Ramos (cell line): ENCODE measurements around the gene KATNIP.

ENCODE experiments used
- in situ Hi-C: fragments of 300-500 bp; cut with MboI; formaldehyde crosslinking; loops from one replicate; pipeline ENCODE4 v1.14.3; 2022; ENCODE audit warnings: low sequenced_read_pairs; ENCODE audit not compliant: unreplicated experiment

KATNIP gene

DNA sequence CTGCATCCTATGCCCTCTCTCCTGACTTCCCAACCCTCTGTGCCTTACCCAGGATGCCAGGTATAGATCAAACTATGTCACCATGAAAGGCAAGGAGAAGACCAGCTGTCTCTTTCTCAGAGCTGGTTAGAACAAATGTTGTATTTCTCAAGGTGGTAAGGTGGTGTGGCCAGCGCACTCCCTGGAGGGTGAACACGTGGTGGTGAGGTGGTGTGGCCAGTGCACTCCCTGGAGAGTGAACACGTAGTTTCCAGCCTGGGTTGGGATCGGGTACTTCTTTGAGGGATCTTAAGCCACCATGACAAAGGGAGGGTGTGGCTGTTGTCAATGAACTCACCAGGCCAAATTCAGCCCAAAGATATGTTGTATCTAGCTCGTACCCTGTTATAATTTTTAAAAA lies 26.8 kb downstream of the KATNIP start:
- in situ Hi-C loops, result no loop called here

DNA sequence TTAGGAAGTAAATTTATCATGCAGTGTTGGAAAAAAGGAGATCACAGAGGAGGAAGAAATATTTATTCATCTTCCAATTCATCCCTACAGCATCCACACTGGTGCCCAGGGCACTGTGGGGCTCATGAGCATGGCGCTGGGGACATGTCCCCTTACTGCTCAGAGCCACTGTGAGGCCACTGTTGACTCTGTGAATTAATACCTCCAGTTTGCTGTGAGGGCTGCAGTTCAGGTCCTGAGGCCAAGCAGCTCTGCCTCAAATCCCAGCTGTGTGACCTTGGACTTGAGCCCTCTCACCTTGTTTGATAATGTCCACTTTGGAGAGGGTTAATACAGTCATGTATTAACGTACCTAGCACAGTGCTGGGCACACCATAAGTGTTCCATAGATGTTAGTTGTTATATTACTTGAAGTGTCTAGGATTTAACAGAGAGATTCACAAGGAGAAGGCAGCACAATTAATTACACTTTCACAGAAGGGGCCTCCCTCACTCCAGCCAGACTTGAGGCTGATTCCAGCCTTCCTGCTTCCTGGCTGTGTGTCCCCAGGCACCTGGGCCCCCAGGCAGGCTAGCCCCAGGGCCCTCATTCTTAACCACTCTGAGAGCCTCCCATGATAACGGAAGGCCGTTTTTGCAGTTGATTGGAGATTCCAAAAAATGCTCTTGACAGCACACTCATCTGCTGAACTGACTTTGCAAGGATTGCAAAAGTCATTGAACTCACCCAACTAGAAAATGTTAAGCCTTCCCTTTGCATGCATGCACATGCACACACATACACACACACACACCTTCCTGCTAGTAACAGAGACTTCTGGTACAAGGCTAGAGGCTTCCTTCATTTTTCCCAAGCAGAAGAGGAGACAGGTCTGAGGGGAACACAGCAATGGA lies 29.4 kb downstream of the KATNIP start:
- in situ Hi-C loops, result no loop called here

GRCh38 chr16:27582883-27583282 lies 32.9 kb downstream of the KATNIP start:
- in situ Hi-C loops, result no loop called here

GRCh38 chr16:27583634-27584033 lies 33.7 kb downstream of the KATNIP start:
- in situ Hi-C loops, result no loop called here

DNA sequence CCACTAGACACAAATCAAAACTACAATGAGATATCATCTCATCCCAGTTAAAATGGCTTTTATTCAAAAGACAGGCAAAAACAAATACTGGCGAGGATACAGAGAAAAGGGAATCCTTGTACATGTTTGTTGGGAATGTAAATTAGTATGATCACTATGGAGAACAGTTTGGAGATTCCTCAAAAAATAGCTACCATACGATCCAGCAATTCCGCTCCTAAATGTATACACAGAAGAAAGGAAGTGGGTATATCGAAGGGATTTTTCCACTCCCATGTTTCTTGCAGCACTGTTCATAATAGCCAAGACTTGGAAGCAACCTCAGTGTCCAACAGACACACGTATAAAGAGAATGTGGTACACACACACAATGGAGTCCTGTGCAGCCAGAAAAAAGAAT lies 35.3 kb downstream of the KATNIP start:
- in situ Hi-C loops, result no loop called here

- in situ Hi-C loops, result no loop called here
These were observed 36.8 kb downstream of the KATNIP start for GRCh38 chr16:27586711-27587110.

DNA sequence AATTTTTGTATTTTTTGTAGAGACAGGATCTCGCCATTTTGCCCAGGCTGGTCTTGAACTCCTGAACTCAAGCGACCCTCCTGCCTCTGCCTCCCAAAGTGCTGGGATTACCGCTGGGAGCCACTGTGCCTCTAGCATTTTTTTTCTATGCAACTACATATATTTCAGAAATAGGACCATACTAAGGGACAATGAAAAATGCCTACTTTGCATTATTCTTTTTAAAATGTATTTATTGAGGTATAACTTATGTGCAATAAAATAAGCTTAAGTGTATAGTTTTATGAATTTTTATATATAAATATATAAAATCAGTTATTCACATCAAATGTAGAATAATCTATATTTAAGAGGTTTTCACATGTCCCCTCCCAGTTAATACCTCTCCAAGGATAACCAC lies 38.1 kb downstream of the KATNIP start:
- in situ Hi-C loops, result no loop called here

GRCh38 chr16:27591837-27592236 lies 41.9 kb downstream of the KATNIP start:
- in situ Hi-C loops, result no loop called here

DNA sequence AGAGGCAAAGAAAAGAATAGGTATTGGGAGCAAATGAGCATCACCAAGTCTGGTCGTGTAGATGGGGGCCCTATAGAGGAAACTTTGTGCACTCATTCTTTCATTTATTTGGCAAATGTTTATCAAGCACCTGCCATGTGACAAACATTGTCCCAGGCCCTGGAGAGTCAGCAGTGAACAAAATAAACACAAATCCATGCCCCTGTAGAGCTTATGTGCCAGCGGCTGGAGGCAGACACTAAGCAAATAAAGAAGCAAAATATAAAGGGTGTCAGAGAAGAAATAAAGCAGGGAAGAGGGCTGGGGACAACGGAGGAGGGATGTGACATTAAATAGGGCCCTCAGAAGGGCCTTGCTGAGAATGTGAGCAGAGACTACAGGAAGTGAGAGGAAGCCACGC lies 45.5 kb downstream of the KATNIP start:
- in situ Hi-C loops, result no loop called here

DNA sequence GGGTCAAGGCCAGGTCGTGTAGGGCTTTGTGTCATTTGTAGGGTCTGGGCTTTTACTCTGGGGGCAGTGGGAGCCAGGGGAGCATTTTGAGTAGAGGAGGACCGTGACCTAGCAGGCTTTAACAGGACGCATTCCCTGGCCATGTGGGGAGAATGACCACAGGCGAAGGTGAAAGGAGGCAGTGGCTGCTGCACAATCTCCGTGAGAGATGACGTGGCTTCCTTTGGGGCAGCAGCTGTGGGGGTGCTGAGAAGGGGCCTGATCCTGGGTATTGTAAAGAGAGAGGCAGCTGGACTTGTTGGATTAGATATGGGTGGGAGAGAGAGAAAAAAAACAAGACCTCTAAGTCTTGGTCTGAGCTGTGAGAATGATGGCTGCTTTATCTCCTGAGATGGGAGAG lies 46.0 kb downstream of the KATNIP start:
- in situ Hi-C loops, result no loop called here

DNA sequence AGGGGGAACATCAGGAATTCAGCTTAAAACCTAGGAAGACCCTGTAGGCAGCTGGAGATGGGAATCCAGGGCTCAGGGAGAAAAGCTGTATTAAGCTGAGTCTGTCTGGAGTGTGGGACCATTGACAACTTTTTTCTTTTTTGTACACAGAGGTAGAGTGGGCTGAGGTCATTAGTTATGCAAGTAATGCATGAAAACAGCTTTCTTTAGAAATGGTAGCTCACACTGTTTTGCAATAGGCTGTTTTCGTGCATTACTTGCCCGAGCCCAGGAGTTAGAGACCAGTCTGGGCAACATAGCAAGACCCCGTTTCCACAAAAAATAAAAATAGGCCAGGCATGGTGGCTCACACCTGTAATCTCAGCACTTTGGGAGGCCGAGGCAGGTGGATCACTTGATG lies 46.5 kb downstream of the KATNIP start:
- in situ Hi-C loops, result no loop called here

DNA sequence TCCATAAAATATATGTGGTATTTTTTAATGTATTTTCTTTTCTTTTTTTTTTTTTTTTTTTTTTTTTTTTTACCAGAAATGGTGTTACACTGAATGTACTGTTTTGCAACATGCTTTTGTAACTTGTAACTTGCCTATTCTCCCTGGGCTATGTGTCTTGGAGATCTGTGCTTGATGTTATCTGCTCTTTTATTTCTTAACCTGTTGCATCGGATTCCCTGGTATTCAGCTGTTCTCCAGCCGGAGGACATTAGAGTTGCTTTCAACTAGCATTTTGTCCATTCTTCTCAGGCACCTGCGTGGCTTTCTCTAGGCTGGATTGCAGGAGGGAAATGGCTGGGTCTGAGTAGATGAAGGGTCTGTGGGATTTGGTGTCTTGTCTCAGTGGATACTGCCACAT lies 47.4 kb downstream of the KATNIP start:
- in situ Hi-C loops, result no loop called here

- in situ Hi-C loops, result no loop called here
These were observed 48.3 kb downstream of the KATNIP start for GRCh38 chr16:27598220-27598619.

GRCh38 chr16:27598931-27599565 lies 49.1 kb downstream of the KATNIP start:
- in situ Hi-C loops, result no loop called here

DNA sequence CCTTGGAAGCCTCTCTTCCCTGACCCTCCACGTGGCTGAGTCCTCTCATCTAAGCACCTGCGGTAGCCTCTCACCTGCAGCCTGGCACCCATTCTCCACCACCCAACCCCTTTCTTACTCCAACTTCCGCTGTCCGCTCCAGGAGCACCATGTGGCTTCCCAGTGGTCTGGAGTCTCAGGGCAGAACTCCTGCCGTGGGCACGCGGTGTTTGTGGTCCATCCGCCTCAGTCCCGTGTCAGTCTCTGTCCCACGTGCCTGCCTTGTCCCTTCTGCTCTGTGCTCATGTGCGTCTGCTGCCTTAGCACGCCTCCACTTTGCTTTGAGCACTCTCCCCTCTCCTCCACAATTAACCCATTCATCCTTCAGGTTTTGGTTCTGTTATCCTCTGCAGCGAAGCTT lies 49.7 kb downstream of the KATNIP start:
- in situ Hi-C loops, result no loop called here
